GM23338 (cell line): ENCODE measurements around the gene SPATA33. TPM values are rescaled to one million over a fixed set of nuclear protein-coding genes. Genes with fewer than 3 reads are reported as not detected.
"Not testable (repeated sequence)": the region's sequence is repeated elsewhere in the genome, so short reads cannot be mapped to it uniquely, and the experiment has no call there.

Experiments used
- ATAC-seq: fragments of 200-7000 bp; cut with Tn5 transposase; 3 replicates; pipeline ENCODE4 v1.9.1; 2020
- DNase-seq: peaks from one replicate; pipeline ENCODE4 v3.0.0-alpha.2; 2015; ENCODE audit warnings: low spot score
- H2AFZ ChIP-seq: fragments of 200-600 bp; sonication (generic); 2 replicates; pipeline ENCODE4 v1.8.0; 2016; ENCODE audit warnings: antibody characterized with exemption, mild to moderate bottlenecking, moderate library complexity
- H3F3A ChIP-seq: fragments of 200-600 bp; sonication (generic); replicated peaks from 2 replicates; pipeline ENCODE4 v1.8.0; 2017; ENCODE audit warnings: antibody characterized with exemption, mixed run types, low read depth
- H3K27ac ChIP-seq: fragments of 200-600 bp; sonication (generic); 2 replicates; pipeline ENCODE4 v1.6.1; 2016; ENCODE audit warnings: low read depth
- H3K27me3 ChIP-seq: fragments of 200-600 bp; sonication (generic); 2 replicates; pipeline ENCODE4 v1.8.0; 2016; ENCODE audit warnings: mild to moderate bottlenecking, mixed run types, moderate library complexity; ENCODE audit not compliant: insufficient read depth
- H3K36me3 ChIP-seq: fragments of 200-600 bp; sonication (generic); 2 replicates; pipeline ENCODE4 v1.8.0; 2016; ENCODE audit warnings: mild to moderate bottlenecking; ENCODE audit not compliant: insufficient read depth
- H3K4me1 ChIP-seq: fragments of 200-600 bp; sonication (generic); 2 replicates; pipeline ENCODE4 v1.8.0; 2016; ENCODE audit warnings: mild to moderate bottlenecking, moderate library complexity; ENCODE audit not compliant: insufficient read depth
- H3K4me2 ChIP-seq: fragments of 200-600 bp; sonication (generic); 2 replicates; pipeline ENCODE4 v1.7.1; 2017; ENCODE audit warnings: mixed run types
- H3K4me3 ChIP-seq: fragments of 200-600 bp; sonication (generic); 2 replicates; pipeline ENCODE4 v1.6.1; 2016; ENCODE audit warnings: mixed run types
- H3K79me2 ChIP-seq: fragments of 200-600 bp; sonication (generic); replicated peaks from 2 replicates; pipeline ENCODE4 v1.8.0; 2017; ENCODE audit warnings: mild to moderate bottlenecking; ENCODE audit not compliant: insufficient read depth
- H3K9me2 ChIP-seq: fragments of 200-600 bp; sonication (generic); 2 replicates; pipeline ENCODE4 v1.8.0; 2017; ENCODE audit not compliant: insufficient read depth
- H4K20me1 ChIP-seq: fragments of 200-600 bp; sonication (generic); replicated peaks from 2 replicates; pipeline ENCODE4 v1.8.0; 2017; ENCODE audit warnings: mild to moderate bottlenecking; ENCODE audit not compliant: insufficient read depth
- H3K27ac Mint-ChIP-seq: 2 replicates; pipeline ENCODE4 v1.8.0; 2020; ENCODE audit warnings: inconsistent platforms, mild to moderate bottlenecking, moderate library complexity, mixed read lengths
- H3K27me3 Mint-ChIP-seq: 3 replicates; pipeline ENCODE4 v1.8.0; 2022; ENCODE audit warnings: low read depth, mild to moderate bottlenecking, moderate library complexity, mixed read lengths, inconsistent platforms; ENCODE audit not compliant: insufficient read depth, poor library complexity
- H3K36me3 Mint-ChIP-seq: 3 replicates; pipeline ENCODE4 v1.8.0; 2021; ENCODE audit warnings: low read depth, mild to moderate bottlenecking, inconsistent platforms, moderate library complexity, mixed read lengths
- H3K4me1 Mint-ChIP-seq: 3 replicates; pipeline ENCODE4 v1.8.0; 2020; ENCODE audit warnings: mild to moderate bottlenecking, inconsistent platforms, mixed read lengths
- H3K4me3 Mint-ChIP-seq: 3 replicates; pipeline ENCODE4 v1.8.0; 2021; ENCODE audit warnings: moderate library complexity, mild to moderate bottlenecking, inconsistent platforms, mixed read lengths
- H3K9me3 Mint-ChIP-seq: 3 replicates; pipeline ENCODE4 v1.8.0; 2020; ENCODE audit warnings: moderate library complexity, mild to moderate bottlenecking, inconsistent platforms, mixed read lengths
- CREB1 ChIP-seq: fragments of 250-450 bp; sonication (Bioruptor Pico); IDR thresholded peaks from 2 replicates; pipeline ENCODE4 v1.5.0; 2020; ENCODE audit warnings: low read depth, mild to moderate bottlenecking, moderate library complexity
- CTCF ChIP-seq, 2 experiments: fragments of 200-600 bp in 1 of 2; sonication (generic) in 1 of 2; conservative IDR thresholded peaks; 2 replicates each; pipeline versions ENCODE4 v1.5.1 to v1.6.1; 2016 to 2017; ENCODE audit warnings: antibody characterized with exemption in 2 of 2, low read depth in 2 of 2, mild to moderate bottlenecking in 2 of 2, moderate library complexity in 1 of 2
- ETS1 ChIP-seq: IDR thresholded peaks from 2 replicates; pipeline ENCODE4 v1.6.1; 2016; ENCODE audit warnings: antibody characterized with exemption
- JUNB ChIP-seq: IDR thresholded peaks from one replicate; pipeline ENCODE4 v1.6.1; 2016; ENCODE audit warnings: antibody characterized with exemption; ENCODE audit not compliant: unreplicated experiment
- NANOG ChIP-seq: IDR thresholded peaks from 2 replicates; pipeline ENCODE4 v1.6.1; 2016; ENCODE audit warnings: antibody characterized with exemption, borderline replicate concordance
- REST ChIP-seq: IDR thresholded peaks from one replicate; pipeline ENCODE4 v1.6.1; 2018; ENCODE audit warnings: antibody characterized with exemption; ENCODE audit not compliant: unreplicated experiment
- ZNF331 ChIP-seq: fragments of 250-450 bp; sonication (Bioruptor Pico); IDR thresholded peaks from 2 replicates; pipeline ENCODE4 v1.5.0; 2020; ENCODE audit warnings: low read depth, mild to moderate bottlenecking, moderate library complexity
- ZNF462 ChIP-seq: fragments of 250-450 bp; sonication (Bioruptor Pico); IDR thresholded peaks from 2 replicates; pipeline ENCODE4 v1.5.0; 2020; ENCODE audit warnings: mild to moderate bottlenecking, moderate library complexity
- polyA plus RNA-seq: library from polyadenylated mRNA; unstranded; fragments of >200 nt; fragmentation: Nextera tagmentation; extraction: Ambion mirVana; gene quantifications from 2 replicates; pipeline ENCODE4 v1.2.1, GENCODE V29; 2016
- total RNA-seq: library from RNA; depleted of rRNA; stranded (reverse); fragments of >200 nt; shearing (Covaris generic); gene quantifications from 2 replicates; pipeline ENCODE4 v1.2.3, GENCODE V29; 2014

Gene SPATA33
- total and polyA plus RNA-seq, 2 experiments from 2014 or later = 5.8 to 17.4 TPM

GRCh38 chr16:89634463-89635385 is 22.9 kb upstream of the SPATA33 start:
- H3K27me3 ChIP-seq, H3K4me3 Mint-ChIP-seq, H3K27ac ChIP-seq, DNase-seq, H2AFZ ChIP-seq, H3K36me3 Mint-ChIP-seq, H3K9me2 ChIP-seq, ATAC-seq, H4K20me1 ChIP-seq, H3K27ac Mint-ChIP-seq, H3K4me3 ChIP-seq, H3K4me2 ChIP-seq, H3K36me3 ChIP-seq, H3F3A ChIP-seq, H3K9me3 Mint-ChIP-seq, H3K79me2 ChIP-seq, H3K4me1 Mint-ChIP-seq, H3K4me1 ChIP-seq: not testable (repeated sequence)
- peaks cover 19% of the 10 kb centered on the region for H3K27me3 Mint-ChIP-seq

GRCh38 chr16:89636663-89637062 is 21.0 kb upstream of the SPATA33 start:
- Histone ChIP-seq H4K20me1 (no peaks in the 10 kb centered on the region), H3K27ac (no peak overlapping the region), H3K36me3 (no peaks in the 10 kb centered on the region), H3F3A (no peaks in the 10 kb centered on the region), H3K4me2 (no peak overlapping the region), H3K27me3 (no peaks in the 10 kb centered on the region), H3K9me2 (no peaks in the 10 kb centered on the region), H3K79me2 (no peaks in the 10 kb centered on the region), H2AFZ (no peak overlapping the region), H3K4me1 (no peaks in the 10 kb centered on the region), H3K4me3 (no peak overlapping the region)
- peaks cover 6% of the 10 kb centered on the region; the same call in 2 of the 3 replicates for H3K4me1 Mint-ChIP-seq
- no peaks in the 10 kb centered on the region for H3K36me3 Mint-ChIP-seq
- no peak overlapping the region for H3K27ac Mint-ChIP-seq
- no peaks in the 10 kb centered on the region for H3K9me3 Mint-ChIP-seq
- no peak overlapping the region for H3K4me3 Mint-ChIP-seq
- DNase-seq (no peak), ATAC-seq (no peak)
- H3K27me3 Mint-ChIP-seq = peaks cover 17% of the 10 kb centered on the region
- TF ChIP-seq JUNB = no peak
- TF ChIP-seq CTCF (conservative IDR thresholded peaks at IDR 0.05; ENCODE audit: low read depth in 2 of 2) = no peak
- no peak for TF ChIP-seq NANOG
- TF ChIP-seq CREB1 = no peak
- no peak for TF ChIP-seq REST
- TF ChIP-seq ETS1 = no peak
- no peak for TF ChIP-seq ZNF331
- no peak for TF ChIP-seq ZNF462 (CRISPR knock-in tag)
